Tibial nerve (tissue), 4 donors: ENCODE results near the gene SDK1.

ENCODE experiments used
- EP300 ChIP-seq, 2 donors: sonication (generic); formaldehyde crosslinking; IDR thresholded peaks; one replicate each; pipeline ENCODE4 v1.6.1; 2017; ENCODE audit warnings: antibody characterized with exemption in 2 of 2, mild to moderate bottlenecking in 1 of 2
- POLR2A ChIP-seq, 2 donors: fragments of 450-650 bp; IDR thresholded peaks; one replicate each; pipeline ENCODE4 v1.6.1; 2017; ENCODE audit warnings: antibody characterized with exemption in 2 of 2, mild to moderate bottlenecking in 2 of 2, moderate library complexity in 2 of 2
- TF ChIP-seq, protein P1 (sequence below), 5 experiments: fragments of 200-600 bp in 3 of 5; fragments of 450-650 bp in 2 of 5; sonication (generic) in 3 of 5; IDR thresholded peaks; one replicate each; pipeline ENCODE4 v1.5.1; 2016 to 2019; ENCODE audit warnings: antibody characterized with exemption in 5 of 5, mild to moderate bottlenecking in 3 of 5, moderate library complexity in 2 of 5

DNA sequence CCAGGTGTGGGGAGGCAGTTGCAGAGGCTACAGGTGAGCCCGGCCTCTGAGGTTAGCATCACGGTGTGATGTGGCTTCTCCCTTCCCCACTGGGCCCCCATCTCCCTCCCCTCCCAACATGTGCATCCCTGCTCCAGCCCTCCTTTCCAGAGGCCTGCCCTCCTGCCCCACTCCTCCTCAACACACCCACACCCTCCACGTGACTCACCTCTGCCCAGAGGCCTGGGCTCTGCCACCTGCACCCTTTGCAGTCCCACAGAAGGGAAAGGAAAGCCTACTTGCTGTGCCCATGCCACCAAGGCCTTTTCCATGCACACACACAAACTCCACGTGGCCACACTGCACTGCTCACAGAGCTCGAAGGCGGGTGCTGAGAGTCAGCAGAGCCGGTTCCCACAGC is 880.4 kb downstream of the SDK1 start:
- TF ChIP-seq, protein P1, sequence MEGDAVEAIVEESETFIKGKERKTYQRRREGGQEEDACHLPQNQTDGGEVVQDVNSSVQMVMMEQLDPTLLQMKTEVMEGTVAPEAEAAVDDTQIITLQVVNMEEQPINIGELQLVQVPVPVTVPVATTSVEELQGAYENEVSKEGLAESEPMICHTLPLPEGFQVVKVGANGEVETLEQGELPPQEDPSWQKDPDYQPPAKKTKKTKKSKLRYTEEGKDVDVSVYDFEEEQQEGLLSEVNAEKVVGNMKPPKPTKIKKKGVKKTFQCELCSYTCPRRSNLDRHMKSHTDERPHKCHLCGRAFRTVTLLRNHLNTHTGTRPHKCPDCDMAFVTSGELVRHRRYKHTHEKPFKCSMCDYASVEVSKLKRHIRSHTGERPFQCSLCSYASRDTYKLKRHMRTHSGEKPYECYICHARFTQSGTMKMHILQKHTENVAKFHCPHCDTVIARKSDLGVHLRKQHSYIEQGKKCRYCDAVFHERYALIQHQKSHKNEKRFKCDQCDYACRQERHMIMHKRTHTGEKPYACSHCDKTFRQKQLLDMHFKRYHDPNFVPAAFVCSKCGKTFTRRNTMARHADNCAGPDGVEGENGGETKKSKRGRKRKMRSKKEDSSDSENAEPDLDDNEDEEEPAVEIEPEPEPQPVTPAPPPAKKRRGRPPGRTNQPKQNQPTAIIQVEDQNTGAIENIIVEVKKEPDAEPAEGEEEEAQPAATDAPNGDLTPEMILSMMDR (IDR thresholded peaks at IDR 0.05): no peak
- TF ChIP-seq EP300 (IDR thresholded peaks at IDR 0.05): no peak
- TF ChIP-seq POLR2A (IDR thresholded peaks at IDR 0.05): no peak
